H1 (cell line): ENCODE measurements around the gene CCDC178. TPM values are rescaled to one million over a fixed set of nuclear protein-coding genes. Genes with fewer than 3 reads are reported as not detected.

Experiments
- BRCA1 ChIP-seq: IDR thresholded peaks from 2 replicates; pipeline ENCODE4 v1.6.1; 2012; ENCODE audit warnings: low read depth, low read length, improper control_type of control experiment
- SAP30 ChIP-seq: fragments of 300-600 bp; sonication (generic); IDR thresholded peaks from 2 replicates; pipeline ENCODE4 v1.7.1; 2012; ENCODE audit warnings: low read length, moderate library complexity, mild to moderate bottlenecking, inconsistent platforms; ENCODE audit not compliant: insufficient read depth, insufficient replicate concordance
- polyA plus RNA-seq, 7 experiments: library from polyadenylated mRNA; depleted of rRNA in 3 of 7; stranded (reverse) in 5 of 7; unstranded in 2 of 7; fragments of >200 nt in 5 of 7; fragments of 200-250 nt in 2 of 7; gene quantifications; 1 replicate in 5 of 7; 2 replicates in 1 of 7; 4 replicates in 1 of 7; pipeline versions ENCODE4 v1.2.1 to v1.2.3, GENCODE V29; 2011 to 2013; ENCODE audit warnings: missing spikeins in 2 of 7, mixed read lengths in 2 of 7
- total RNA-seq: library from RNA; stranded (reverse); fragmentation: NEBNext Ultra II Directional; extraction: Animal tissue kit (Norgen Biotek cat#: 25700); gene quantifications from 2 replicates; pipeline ENCODE4 v1.2.1, GENCODE V29; 2021

Gene CCDC178
- total and polyA plus RNA-seq, 2 of the 8 experiments (the other 6 are each of a cell fraction or from before 2014, with no cell fraction given), result not detected

DNA sequence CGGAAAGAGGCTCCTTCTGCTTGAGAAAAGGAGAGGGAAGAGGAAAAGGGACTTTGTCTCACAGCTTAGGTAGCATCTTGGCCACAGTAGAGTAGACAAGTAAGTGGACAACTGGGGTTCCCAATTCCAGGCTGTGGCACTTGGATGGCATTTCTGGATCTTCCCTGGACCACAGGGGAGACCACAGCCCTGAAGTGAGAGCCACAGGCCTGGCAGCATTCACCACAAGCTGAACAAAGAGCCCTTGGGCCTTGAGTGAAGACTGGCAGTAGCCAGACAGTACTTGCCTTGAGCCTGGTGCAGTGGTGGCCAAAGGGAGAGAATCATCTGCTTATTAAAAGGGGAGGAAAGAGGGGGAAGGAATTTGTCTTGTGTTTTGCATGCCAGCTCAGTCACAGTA, 441.6 kb downstream of the CCDC178 start (continued):
- no peak for TF ChIP-seq SAP30
- TF ChIP-seq BRCA1, result no peak
